Measurements from ENCODE around the gene SH3TC1. TPM values are rescaled to one million over a fixed set of nuclear protein-coding genes. Genes with fewer than 3 reads are reported as not detected.

The SH3TC1 gene
- polyA plus RNA-seq, 1 donor (not counting 4 experiments of a cell fraction or from before 2014, with no cell fraction given) = 12.3 TPM

DNA sequence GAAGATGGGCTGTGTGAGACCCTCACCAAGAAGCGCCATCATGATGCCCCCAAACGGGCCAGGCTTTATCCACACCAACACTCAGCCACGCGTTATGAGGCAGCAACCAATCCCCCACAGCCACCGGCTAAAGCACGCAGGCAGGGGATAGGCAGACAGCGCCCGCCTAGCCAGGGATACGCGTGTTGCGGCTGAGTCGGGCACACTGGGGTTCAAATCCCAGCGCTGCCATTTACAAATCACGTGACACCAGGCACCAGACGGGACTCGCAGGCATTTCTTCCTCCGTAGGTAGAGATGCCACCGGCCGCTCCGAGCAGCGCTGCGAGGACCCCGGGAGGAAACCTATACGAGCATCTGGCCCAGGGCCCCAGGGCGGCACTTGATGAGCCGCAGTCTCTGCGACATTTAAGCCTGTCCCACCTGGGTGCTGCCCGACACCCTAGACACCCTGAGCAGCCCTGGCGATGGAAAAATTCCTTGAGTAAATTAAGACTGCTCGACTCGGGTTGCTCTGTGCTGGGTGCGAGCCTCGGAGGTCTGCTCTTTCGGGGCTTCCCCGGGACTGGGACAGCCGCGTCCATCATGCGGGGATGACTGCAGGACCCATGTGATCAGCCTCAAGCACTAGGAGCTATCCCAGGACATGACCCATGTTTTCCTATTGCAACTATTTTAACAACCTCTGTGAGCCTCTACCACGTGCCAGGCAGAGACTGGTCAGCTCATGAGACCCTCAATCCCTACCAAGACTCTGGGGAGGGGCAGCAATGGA is 46.8 kb upstream of the SH3TC1 start:
- no peak for TF ChIP-seq EZH2 (IDR thresholded peaks at IDR 0.05; ENCODE audit: low read length)
- TF ChIP-seq, protein P1, sequence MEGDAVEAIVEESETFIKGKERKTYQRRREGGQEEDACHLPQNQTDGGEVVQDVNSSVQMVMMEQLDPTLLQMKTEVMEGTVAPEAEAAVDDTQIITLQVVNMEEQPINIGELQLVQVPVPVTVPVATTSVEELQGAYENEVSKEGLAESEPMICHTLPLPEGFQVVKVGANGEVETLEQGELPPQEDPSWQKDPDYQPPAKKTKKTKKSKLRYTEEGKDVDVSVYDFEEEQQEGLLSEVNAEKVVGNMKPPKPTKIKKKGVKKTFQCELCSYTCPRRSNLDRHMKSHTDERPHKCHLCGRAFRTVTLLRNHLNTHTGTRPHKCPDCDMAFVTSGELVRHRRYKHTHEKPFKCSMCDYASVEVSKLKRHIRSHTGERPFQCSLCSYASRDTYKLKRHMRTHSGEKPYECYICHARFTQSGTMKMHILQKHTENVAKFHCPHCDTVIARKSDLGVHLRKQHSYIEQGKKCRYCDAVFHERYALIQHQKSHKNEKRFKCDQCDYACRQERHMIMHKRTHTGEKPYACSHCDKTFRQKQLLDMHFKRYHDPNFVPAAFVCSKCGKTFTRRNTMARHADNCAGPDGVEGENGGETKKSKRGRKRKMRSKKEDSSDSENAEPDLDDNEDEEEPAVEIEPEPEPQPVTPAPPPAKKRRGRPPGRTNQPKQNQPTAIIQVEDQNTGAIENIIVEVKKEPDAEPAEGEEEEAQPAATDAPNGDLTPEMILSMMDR (optimal IDR thresholded peaks at IDR 0.05 in 1 of 3, IDR thresholded peaks at IDR 0.05 in 1 of 3, conservative IDR thresholded peaks at IDR 0.05 in 1 of 3; ENCODE audit: extremely low read depth in 1 of 3, insufficient read depth in 2 of 3, low read length in 3 of 3) = no peak
- DNase-seq (ENCODE audit: low read depth, low spot score) (no peak), FAIRE-seq (no peak)
- Histone ChIP-seq H3K27me3 (ENCODE audit: control insufficient read depth, extremely low read depth, insufficient read depth, low read length) (peaks cover 10% of the 10 kb centered on the region), H3K9ac (ENCODE audit: control insufficient read depth, extremely low read depth, insufficient read depth, low read length) (no peak overlapping the region), H3K36me3 (ENCODE audit: control insufficient read depth in 2 of 2, extremely low read depth in 1 of 2, insufficient read depth in 2 of 2, low read length in 2 of 2) (no peaks in the 10 kb centered on the region), H3K9me3 (ENCODE audit: control insufficient read depth, low read depth, low read length) (no peaks in the 10 kb centered on the region), H3K9me1 (ENCODE audit: control insufficient read depth, extremely low read depth, insufficient read depth, low read length) (no peaks in the 10 kb centered on the region), H3K4me1 (ENCODE audit: control insufficient read depth, extremely low read depth, insufficient read depth, low read length) (no peaks in the 10 kb centered on the region), H3K27ac (ENCODE audit: control insufficient read depth, insufficient read depth, low read length) (no peak overlapping the region), H4K20me1 (ENCODE audit: control insufficient read depth, extremely low read depth, insufficient read depth, low read length) (no peaks in the 10 kb centered on the region), H3K79me2 (ENCODE audit: control insufficient read depth, insufficient read depth, low read length) (no peaks in the 10 kb centered on the region), H3K4me3 (ENCODE audit: control insufficient read depth in 2 of 3, extremely low read depth in 1 of 3, insufficient read depth in 2 of 3, low read depth in 1 of 3, low read length in 3 of 3) (no peak overlapping the region), H2AFZ (ENCODE audit: control insufficient read depth, low read length) (no peak overlapping the region), H3K4me2 (ENCODE audit: control insufficient read depth, extremely low read depth, insufficient read depth, low read depth, low read length) (no peak overlapping the region)
- dilution Hi-C loops (cut with MboI; ENCODE audit: extremely low pct_ligation_motif_present, low sequenced_read_pairs) = no loop called here

DNA sequence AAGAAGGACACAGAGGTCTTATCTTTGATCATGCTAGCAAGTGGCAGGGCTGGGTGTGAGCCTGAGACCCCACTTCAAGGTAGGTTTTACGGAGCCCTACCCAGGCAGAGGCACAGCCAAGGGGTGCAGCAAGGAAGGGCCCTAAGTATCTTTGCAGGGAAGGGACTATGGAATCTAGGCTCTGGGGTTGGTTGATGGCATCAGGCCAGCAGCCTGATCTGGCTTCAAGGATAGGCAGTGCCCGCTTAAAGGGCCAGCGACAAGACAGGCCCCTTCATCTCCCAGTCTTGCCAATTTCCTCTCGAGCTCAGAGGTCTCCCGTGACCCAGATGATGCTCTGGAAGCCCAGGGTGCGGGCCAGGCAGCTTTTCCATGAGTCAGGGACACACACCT is 46.2 kb upstream of the SH3TC1 start:
- H3K4me2 ChIP-seq (ENCODE audit: control insufficient read depth, extremely low read depth, insufficient read depth, low read depth, low read length) = no peak overlapping the region
- no peak for FAIRE-seq
- no peak overlapping the region for H3K9ac ChIP-seq (ENCODE audit: control insufficient read depth, extremely low read depth, insufficient read depth, low read length)
- peaks cover 16% of the 10 kb centered on the region for H3K27me3 ChIP-seq (ENCODE audit: control insufficient read depth, extremely low read depth, insufficient read depth, low read length)
- no peaks in the 10 kb centered on the region for H3K36me3 ChIP-seq (ENCODE audit: control insufficient read depth in 2 of 2, extremely low read depth in 1 of 2, insufficient read depth in 2 of 2, low read length in 2 of 2)
- H3K9me3 ChIP-seq (ENCODE audit: control insufficient read depth, low read depth, low read length) = no peaks in the 10 kb centered on the region
- H2AFZ ChIP-seq (ENCODE audit: control insufficient read depth, low read length) = no peak overlapping the region
- dilution Hi-C loops (cut with MboI; ENCODE audit: extremely low pct_ligation_motif_present, low sequenced_read_pairs) = no loop called here
- no peak for DNase-seq (ENCODE audit: low read depth, low spot score)
- no peaks in the 10 kb centered on the region for H4K20me1 ChIP-seq (ENCODE audit: control insufficient read depth, extremely low read depth, insufficient read depth, low read length)
- TF ChIP-seq, protein P1 (optimal IDR thresholded peaks at IDR 0.05 in 1 of 3, IDR thresholded peaks at IDR 0.05 in 1 of 3, conservative IDR thresholded peaks at IDR 0.05 in 1 of 3; ENCODE audit: extremely low read depth in 1 of 3, insufficient read depth in 2 of 3, low read length in 3 of 3) = no peak
- no peak for TF ChIP-seq EZH2 (IDR thresholded peaks at IDR 0.05; ENCODE audit: low read length)
- H3K4me1 ChIP-seq (ENCODE audit: control insufficient read depth, extremely low read depth, insufficient read depth, low read length) = peaks cover 4% of the 10 kb centered on the region
- no peak overlapping the region for H3K27ac ChIP-seq (ENCODE audit: control insufficient read depth, insufficient read depth, low read length)
- no peaks in the 10 kb centered on the region for H3K9me1 ChIP-seq (ENCODE audit: control insufficient read depth, extremely low read depth, insufficient read depth, low read length)
- H3K4me3 ChIP-seq (ENCODE audit: control insufficient read depth in 2 of 3, extremely low read depth in 1 of 3, insufficient read depth in 2 of 3, low read depth in 1 of 3, low read length in 3 of 3) = no peak overlapping the region
- no peaks in the 10 kb centered on the region for H3K79me2 ChIP-seq (ENCODE audit: control insufficient read depth, insufficient read depth, low read length)

Data from keratinocyte (primary cell).